GM19328 (cell line): Measurements from ENCODE around the gene IGLL1.
"Not testable (repeated sequence)": the region's sequence is repeated elsewhere in the genome, so short reads cannot be mapped to it uniquely, and the experiment has no call there.

ENCODE experiments used
- ATAC-seq: cut with Tn5 transposase; IDR thresholded peaks from one replicate; pipeline ENCODE4 v1.9.1; 2021; ENCODE audit warnings: mild to moderate bottlenecking, moderate library complexity; ENCODE audit not compliant: unreplicated experiment

Gene IGLL1

DNA sequence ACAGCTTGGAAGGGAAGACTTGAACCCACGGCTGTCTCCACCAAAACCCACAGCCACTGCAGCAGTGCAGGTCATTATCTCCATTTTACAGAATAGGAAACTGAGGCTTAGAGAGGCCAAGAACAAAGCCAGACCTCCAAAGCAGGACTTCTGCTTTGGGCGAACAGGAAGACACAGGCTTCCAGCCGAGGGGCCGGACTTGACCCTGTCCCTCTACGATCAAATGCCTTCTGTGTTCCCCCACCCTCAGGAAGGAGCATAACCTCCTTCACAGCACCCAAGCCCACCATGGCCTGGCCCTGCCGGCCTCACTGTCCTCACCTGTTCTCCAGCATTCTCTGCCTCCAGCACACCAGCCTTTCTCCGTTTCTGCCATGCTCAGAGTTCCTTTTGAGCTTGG is 15.8 kb downstream of the IGLL1 start:
- no peak for ATAC-seq

DNA sequence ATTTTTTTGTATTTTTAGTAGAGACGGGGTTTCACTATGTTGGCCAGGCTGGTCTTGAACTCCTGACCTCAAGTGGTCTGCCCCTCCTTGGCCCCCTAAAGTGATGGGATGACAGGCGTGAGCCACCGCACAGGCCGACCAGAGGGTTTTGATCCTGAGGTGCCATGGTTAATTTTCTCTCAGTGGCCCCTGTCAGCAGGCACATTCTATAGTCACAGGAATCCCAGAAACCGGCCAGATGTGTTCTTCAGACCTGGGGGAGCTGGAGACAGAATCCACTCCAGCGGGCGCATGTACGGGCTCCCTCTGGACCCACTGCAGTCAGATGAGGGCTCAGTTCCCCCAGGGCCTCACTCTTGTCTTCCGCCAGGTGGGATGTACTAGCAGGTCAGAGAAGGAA is 17.0 kb downstream of the IGLL1 start:
- no peak for ATAC-seq

DNA sequence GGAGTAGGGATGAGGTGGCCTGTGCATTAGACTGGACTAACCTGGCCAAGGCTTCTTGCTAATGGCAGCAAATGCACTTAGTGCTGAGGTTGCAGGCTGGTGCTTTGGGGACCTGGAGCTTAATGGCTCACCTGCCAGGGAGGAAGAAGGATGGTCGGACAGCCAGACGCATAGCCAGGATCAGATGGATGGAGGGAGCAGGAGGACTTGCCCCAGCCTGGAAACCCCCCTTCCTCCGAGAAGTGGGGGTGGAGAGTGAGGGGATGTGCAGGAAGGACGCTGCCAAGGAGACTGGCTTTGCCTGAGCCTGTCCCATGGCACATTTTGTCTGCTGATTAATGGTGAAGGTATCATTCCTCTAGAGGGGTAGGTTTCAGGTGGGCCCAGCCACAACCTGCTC is 17.9 kb downstream of the IGLL1 start:
- no peak for ATAC-seq

DNA sequence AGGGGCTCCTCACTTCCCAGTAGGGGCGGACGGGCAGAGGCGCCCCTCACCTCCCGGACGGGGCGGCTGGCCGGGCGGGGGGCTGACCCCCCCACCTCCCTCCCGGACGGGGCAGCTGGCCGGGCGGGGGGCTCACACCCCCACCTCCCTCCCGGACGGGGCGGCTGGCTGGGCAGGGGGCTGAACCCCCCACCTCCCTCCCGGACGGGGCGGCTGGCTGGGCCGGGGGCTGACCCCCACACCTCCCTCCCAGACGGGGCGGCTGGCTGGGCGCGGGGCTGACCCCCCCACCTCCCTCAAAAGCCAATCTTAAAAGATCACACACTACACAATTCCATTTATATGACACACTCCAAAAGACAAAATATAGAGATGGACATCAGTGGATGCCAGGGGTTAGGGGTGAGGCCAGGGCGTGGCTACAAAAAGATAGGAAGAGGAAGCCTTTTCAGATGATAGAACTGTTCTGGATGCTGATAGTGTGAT is 19.0 kb downstream of the IGLL1 start:
- ATAC-seq = not testable (repeated sequence)

DNA sequence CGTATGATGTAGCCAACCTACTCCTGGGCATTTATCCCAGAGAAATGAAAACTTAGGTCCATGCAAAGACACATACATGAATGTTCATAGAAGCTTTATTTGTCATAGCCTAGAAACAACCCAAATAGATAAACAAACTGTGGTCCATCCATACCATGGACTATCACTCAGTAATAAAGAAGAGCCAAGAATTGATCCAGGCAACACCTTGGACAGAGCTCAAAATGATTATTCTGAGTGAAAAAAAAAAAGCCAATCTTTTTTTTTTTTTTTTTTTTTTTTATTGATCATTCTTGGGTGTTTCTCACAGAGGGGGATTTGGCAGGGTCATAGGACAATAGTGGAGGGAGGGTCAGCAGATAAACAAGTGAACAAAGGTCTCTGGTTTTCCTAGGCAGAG is 19.9 kb downstream of the IGLL1 start:
- ATAC-seq = not testable (repeated sequence)

DNA sequence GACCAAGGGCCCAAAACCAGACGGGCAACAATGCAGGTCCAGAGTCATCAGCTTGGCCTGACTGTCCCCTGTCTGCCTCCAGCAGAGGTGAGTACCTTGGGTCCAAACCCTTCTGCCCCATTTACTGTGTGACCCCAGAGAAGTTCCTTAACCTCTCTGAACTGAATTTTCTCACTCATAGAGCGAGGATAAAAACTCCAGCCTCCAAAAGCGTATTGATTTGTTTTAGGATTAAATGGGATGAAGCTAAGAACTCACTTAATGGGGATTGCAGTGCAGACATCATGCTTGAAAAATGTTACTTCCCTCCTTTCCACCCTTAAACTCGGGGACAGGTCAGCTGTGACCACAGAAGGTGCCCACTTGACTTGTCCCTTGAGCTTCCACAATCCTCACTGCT is 22.6 kb downstream of the IGLL1 start:
- ATAC-seq = no peak

DNA sequence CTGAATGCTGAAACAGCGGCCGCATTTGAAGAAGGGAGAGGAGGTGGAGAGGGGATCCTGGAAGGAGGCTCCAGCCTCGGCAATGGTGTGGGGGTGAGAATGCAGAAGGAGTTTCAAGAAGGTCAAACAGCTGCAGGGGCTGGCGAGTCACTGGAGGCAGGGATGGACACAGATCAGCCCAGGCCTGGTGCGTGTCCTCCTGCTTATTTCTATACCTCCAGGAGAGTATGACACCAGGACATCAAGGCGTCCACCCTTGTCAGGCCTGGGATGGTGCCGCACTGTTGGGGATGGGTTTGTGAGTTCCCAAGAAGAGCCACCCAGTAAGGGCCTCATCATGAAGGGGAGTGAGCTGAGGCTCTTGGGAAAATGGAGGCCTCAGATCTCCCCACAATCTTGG is 23.1 kb downstream of the IGLL1 start:
- no peak for ATAC-seq

DNA sequence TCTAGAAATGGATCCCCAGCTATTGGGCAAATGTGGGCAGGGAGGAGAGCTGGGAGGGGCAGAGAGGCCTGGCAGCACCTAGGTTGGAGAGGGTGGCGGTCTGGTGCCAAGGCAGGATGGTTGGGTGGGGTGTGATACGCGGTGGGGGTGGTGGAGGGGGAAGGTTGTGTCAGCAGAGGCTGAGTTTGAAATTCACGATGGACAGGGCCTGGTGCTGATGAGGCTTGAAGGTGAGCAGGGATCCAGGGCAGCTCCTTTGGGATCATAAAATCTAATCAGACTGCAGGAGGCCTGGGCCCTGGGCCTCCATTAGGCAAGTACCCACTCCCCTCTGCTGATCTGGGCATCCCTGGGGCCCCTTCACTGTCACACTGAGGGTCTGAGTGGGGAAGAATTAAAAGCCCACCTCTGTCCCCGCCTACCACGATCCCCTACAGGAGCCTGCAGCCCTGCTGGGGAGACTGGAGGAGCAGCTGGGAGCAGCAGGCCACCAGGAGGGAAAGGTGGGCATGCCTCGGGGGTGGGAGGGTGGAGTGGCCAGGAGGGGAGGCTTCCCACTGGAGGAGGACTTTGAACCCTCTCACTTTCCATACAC is 24.0 kb downstream of the IGLL1 start:
- no peak for ATAC-seq

DNA sequence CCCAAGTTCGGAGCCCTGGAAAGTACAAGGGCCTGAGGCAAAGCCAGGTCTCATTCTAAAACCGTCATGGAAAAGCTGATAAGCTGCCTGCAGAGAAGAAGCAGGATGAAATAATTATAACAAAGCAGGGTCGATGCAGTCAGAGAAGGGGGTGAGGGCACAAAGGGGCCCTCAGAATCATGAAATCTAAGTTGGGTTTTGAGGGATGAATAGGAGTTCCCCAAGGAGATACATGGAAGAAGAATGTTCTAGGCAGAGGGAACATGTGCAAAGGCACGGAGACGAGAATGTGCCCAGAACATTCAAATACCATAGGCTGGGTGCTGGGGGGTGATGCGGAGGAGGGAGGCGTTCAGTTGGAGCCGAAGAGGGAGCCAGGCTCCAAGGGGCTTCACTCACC is 25.0 kb downstream of the IGLL1 start:
- no peak for ATAC-seq

DNA sequence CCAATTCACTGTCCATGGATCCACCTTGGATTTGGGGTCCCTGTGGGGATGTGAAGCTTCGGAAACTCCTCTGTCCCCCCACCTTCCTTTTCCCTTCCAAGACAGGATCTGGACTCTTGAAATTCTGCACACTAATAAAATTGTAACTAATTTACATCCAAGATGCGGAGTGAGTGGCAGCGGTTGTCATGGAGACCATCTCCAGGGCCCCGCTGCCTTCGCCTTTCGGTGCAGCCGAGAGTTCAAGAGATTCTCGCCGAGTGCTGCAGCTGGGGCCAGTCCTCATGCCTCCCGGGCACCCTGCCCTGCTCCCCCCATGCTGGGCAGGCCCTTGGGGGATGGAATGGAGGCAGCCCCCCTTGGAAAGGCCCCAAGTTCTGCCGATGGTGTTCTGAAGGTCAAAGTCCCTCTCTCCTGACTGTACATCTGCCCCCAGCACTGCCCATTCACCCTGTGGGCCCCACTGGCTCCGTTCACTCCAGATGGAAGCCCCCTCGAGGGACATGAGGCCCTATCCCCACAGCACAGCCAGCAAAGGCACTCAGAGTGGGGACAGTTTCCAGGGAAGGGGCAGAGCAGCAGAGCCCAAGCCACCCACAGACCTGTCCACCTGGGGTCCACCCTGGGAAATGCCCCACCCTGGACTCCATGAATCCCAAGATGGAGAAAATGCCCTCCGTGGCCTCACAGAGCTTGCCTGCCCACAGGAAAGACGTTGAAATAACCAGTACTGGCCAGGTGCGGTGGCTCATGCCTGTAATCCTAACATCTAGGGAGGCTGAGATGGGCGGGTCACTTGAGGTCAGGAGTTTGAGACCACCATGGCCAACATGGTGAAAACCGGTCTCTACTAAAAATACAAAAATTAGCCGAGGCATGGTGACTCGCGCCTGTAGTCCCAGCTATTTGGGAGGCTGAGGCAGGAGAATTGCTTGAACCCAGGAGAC is 25.9 kb downstream of the IGLL1 start:
- ATAC-seq = no peak

DNA sequence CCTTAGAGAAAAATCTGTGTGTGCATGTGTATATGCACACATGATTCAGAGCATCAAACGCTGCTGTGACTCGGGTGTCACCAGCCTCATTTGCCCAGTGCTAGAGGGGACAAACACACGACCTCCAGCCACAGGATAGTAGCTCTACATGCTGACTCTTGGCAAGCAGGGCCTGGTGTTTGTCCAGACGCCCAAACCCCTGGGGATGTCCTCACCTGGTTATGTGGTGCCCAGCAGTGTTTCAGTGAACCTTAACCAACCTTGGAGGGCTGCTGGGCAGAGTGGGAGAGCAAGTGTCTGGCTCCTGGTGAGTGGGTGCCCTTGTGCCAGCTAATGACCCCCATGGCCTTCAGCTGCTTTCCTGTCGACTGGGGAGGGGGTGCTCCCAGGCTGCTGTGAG is 26.7 kb downstream of the IGLL1 start:
- ATAC-seq = no peak

DNA sequence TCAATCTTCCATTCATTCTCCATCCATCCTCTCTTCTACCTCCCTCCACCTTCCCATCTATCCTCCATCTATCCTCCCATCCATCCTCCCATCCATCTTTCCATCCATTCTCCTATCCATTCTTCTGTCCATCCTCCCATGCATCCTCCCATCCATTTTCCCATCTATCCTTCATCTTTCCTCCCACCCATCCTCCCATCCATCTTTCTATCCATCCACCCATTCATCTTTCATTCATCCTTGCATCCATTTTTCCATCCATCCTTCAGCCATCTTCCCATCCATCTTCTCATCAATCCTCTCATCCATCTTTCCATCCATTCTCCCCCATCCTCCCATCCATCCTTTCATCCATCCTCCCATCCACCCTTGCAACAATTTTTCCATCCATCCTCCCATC is 27.5 kb downstream of the IGLL1 start:
- no peak for ATAC-seq

DNA sequence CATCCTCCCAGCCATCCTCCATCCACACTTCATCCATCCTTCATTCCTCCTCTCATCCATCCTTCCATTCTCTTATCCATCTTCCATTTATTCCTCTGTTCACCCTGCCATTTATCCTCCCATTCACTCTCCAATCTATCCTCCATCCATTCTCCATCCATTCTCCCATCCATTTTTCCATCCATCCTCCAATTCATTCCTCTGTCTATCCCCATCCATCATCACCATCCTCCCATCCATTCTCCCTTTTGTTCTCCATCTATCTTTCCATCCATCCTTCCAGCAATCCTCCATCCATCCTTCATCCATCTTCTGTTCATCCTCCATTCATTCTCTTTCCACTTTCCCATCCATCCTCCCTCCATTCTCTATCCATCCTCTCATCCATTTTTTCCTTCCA is 28.7 kb downstream of the IGLL1 start:
- no peak for ATAC-seq

DNA sequence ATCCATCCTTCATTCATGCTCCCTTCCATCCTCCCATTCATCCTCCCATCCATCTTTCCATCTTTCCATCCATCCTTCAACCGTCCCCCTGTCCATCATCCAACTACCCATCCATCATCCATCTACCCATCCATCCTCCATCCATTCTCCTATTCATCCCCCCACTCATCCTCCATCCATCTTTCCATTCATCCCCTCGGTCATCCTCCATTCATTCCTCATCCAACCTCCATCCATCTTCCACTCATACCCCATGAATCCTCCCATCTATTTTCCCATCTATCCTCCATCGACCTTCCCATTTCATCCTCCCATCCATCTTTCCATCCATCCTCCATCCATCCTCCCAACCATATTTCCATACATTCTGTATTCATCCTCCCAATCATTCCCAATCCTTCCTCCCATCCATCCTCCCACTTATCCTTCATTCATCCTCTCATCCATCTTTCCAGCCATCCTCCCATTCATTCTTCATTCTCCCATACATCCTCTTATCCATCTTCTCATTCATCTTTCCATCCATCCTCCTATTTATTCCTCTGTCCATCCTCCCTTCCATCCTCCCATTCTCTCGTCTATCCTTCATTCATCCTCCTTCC is 29.9 kb downstream of the IGLL1 start:
- ATAC-seq = no peak

DNA sequence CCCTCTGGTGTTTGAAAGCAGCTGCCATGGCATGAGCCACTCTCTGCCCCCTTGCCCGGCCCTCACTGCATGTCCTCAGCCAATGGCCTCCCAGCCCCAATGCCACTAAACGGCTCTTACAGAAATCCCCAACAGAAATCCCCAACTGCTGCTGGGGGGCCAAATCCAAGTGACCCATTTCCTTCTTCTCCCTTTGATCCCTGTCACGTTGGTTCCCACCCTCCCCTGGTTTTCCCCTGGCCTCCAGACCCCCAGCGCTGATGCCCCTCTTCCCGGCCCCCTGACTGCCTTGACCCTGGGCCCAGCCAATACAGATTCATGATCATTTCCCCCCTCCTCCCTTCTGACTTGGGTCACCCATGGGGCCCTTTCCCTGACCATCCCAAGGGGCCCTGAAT is 30.9 kb downstream of the IGLL1 start:
- no peak for ATAC-seq

DNA sequence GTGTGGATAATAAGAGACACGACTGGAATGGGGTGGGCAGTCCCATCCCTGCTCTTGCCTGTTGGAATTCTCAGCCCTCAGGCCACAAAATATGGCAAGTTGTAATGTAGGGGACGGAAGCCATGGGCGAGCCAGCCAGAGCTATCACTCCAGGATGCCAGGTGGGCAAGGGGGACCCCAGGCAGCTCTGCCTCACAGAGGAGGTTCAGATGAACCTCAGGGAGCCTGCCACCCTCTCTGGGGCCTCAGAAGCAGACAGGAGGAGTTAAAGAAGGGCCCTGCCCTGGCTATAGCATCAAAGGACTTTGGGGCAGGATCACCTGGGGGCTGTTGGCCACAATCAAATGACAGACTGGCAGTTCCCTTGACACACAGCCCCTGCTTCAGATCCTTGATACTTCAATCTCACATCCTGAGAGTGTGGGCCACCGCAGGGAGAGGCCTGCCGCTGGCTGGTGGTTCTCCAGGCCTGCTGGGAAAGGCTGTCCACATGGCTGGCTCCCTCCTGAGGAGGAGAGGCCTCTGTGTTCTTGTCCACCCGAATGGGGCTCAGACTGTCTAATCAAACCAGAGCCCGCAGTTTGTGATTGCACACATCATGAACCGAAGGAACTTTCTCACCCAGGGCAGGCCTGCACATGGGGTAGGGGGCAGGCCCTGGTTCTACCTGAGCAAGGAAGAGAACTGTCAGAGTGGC is 31.4 kb downstream of the IGLL1 start:
- no peak for ATAC-seq

DNA sequence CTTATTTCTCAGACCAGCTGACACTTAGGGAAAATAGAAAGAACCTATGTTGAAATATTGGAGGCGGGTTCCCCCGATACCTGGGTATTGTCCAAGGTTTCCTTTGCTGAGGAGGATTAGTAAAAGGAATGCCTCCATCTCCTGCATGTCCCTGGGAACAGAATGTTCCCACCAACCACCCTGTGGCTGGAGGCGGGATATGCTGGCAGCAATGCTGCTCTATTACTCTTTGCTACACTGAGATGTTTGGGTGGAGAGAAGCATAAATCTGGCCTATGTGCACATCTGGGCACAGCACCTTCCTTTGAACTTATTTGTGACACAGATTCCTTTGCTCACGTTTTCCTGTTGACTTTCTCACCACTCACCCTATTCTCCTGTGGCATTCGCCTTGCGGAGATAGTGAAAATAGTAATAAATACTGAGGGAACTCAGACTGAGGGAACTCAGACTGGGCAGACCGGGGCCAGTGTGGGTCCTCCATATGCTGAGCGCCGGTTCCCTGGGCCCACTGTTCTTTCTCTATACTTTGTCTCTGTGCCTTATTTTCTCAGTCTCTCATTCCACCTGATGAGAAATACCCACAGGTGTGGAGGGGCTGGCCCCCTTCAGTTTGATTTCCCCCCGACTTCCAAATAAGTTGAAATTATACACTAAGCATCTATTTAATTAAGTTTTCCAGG is 32.1 kb downstream of the IGLL1 start:
- ATAC-seq = no peak

DNA sequence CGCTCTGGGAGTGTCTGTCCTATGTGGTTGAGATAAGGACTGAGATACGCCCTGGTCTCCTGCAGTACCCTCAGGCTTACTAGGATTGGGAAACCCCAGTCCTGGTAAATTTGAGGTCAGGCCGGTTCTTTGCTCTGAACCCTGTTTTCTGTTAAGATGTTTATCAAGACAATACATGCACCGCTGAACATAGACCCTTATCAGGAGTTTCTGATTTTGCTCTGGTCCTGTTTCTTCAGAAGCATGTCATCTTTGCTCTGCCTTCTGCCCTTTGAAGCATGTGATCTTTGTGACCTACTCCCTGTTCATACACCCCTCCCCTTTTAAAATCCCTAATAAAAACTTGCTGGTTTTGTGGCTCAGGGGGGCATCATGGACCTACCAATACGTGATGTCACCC is 32.7 kb downstream of the IGLL1 start:
- ATAC-seq = not testable (repeated sequence)

DNA sequence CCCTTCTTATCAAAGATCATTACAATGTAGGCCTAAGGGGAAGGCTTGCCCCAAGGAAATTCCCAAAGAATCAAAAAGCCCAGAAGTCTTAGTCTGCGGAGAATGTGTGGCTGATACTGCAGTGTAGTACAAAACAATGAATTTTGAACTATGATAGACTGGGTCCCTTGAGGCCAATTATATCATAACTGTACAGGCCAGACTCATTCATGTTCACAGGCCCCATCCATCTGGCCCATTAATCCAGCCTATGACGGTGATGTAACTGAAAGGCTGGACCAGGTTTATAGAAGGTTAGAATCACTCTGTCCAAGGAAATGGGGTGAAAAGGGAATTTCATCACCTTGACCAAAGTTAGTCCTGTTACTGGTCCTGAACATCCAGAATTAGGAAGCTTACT is 35.2 kb downstream of the IGLL1 start:
- no peak for ATAC-seq

DNA sequence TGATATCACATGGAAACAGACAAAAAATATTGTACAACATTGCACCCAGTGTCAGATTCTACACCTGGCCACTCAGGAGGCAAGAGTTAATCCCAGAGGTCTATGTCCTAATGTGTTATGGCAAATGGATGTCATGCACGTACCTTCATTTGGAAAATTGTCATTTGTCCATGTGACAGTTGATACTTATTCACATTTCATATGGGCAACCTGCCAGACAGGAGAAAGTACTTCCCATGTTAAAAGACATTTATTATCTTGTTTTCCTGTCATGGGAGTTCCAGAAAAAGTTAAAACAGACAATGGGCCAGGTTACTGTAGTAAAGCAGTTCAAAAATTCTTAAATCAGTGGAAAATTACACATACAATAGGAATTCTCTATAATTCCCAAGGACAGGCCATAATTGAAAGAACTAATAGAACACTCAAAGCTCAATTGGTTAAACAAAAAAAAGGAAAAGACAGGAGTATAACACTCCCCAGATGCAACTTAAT is 36.5 kb downstream of the IGLL1 start:
- ATAC-seq = not testable (repeated sequence)

DNA sequence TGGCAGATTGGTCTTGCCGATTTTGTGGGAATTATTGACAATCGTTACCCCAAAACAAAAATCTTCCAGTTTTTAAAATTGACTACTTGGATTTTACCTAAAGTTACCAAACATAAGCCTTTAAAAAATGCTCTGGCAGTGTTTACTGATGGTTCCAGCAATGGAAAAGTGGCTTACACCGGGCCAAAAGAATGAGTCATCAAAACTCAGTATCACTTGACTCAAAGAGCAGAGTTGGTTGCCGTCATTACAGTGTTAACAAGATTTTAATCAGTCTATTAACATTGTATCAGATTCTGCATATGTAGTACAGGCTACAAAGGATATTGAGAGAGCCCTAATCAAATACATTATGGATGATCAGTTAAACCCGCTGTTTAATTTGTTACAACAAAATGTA is 37.2 kb downstream of the IGLL1 start:
- no peak for ATAC-seq
